ENCODE results near the gene HLCS. TPM values are rescaled to one million over a fixed set of nuclear protein-coding genes. Genes with fewer than 3 reads are reported as not detected.
"Not testable (repeated sequence)": the region's sequence is repeated elsewhere in the genome, so short reads cannot be mapped to it uniquely, and the experiment has no call there.

The HLCS gene
- total RNA-seq, 6 donors from 2014 or later = 15.3 to 34.6 (median 24.1) TPM

DNA sequence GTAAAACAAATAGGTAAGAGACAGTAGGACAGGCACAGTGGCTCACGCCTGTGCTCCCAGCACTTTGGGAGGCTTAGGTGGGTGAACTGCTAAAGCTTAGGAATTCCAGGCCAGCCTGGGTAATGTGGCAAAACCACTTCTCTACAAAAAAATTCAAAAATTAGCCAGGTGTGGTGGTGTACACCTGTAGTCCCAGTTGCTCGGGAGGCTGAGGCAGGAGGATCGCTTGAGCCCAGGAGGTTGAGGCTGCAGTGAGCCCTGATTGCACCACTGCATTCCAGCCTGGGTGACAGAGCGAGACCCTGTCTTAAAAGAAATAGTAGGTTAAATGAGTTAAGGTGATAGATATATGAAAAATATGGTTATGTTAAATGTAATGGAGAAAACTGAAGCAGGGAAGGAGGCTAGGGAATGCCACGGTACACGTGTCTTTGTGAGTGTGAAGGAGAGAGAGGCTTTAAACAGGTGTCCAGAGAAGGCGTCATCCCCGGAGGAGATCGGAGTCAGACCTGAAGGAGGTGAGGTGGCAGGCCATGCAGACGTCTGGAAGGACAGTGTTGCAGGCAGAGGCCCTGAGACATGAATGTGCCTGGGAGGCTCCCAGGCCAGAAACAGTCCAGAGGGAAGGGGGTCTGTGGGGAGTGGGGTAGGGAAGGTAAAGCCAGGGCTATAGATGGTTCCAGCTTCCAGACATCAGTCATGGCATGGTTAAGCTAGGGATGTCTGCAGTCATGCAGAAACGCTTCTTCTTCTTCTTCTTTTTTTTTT is 32.8 kb upstream of the HLCS start:
- DNase-seq = no peak

DNA sequence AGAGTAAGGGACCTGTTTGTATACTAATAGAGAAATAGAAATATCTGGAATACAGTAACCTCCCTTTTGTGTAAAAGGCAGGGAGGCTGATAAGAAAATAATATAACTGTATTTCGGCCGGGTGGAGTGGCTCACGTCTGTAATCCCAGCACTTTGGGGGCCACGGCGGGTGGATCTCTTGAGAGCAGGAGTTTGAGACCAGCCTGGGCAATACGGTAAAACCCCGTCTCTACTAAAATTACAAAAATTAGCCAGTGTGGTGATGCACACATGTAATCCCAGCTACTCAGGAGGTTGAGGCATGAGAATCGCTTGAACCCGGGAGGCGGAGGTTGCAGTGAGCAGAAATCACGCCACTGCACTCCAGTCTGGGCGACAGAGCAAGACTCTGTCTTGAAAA is 28.8 kb upstream of the HLCS start:
- not testable (repeated sequence) for H3K4me1 ChIP-seq; H3K9me3 ChIP-seq; DNase-seq; H3K36me3 ChIP-seq; H3K27ac ChIP-seq; H3K27me3 ChIP-seq; H3K4me3 ChIP-seq; ATAC-seq (ENCODE audit: low FRiP score in 2 of 2)
- 95 to 97% methylated on average over 12 of the region's 12 CpGs for WGBS, 2 donors

More for the DNA sequence above, 32.8 kb upstream of the HLCS start:
- ATAC-seq (ENCODE audit: low FRiP score in 2 of 2) = no peak
- H3K9me3 ChIP-seq = no peaks in the 10 kb centered on the region
- H3K36me3 ChIP-seq = no peaks in the 10 kb centered on the region
- no peak for TF ChIP-seq EP300 (IDR thresholded peaks at IDR 0.05)
- no peak for TF ChIP-seq POLR2AphosphoS5 (IDR thresholded peaks at IDR 0.05)
- TF ChIP-seq POLR2A (IDR thresholded peaks at IDR 0.05) = no peak
- TF ChIP-seq, protein P1, sequence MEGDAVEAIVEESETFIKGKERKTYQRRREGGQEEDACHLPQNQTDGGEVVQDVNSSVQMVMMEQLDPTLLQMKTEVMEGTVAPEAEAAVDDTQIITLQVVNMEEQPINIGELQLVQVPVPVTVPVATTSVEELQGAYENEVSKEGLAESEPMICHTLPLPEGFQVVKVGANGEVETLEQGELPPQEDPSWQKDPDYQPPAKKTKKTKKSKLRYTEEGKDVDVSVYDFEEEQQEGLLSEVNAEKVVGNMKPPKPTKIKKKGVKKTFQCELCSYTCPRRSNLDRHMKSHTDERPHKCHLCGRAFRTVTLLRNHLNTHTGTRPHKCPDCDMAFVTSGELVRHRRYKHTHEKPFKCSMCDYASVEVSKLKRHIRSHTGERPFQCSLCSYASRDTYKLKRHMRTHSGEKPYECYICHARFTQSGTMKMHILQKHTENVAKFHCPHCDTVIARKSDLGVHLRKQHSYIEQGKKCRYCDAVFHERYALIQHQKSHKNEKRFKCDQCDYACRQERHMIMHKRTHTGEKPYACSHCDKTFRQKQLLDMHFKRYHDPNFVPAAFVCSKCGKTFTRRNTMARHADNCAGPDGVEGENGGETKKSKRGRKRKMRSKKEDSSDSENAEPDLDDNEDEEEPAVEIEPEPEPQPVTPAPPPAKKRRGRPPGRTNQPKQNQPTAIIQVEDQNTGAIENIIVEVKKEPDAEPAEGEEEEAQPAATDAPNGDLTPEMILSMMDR (IDR thresholded peaks at IDR 0.05) = no peak
- H3K4me1 ChIP-seq = peaks cover 0 to 4% (median 1%) of the 10 kb centered on the region in 4 donors
- 91 to 94% methylated on average over 11 of the region's 11 CpGs for WGBS, 2 donors
- H3K27ac ChIP-seq = no peak overlapping the region
- H3K27me3 ChIP-seq = no peaks in the 10 kb centered on the region
- H3K4me3 ChIP-seq = no peak overlapping the region

DNA sequence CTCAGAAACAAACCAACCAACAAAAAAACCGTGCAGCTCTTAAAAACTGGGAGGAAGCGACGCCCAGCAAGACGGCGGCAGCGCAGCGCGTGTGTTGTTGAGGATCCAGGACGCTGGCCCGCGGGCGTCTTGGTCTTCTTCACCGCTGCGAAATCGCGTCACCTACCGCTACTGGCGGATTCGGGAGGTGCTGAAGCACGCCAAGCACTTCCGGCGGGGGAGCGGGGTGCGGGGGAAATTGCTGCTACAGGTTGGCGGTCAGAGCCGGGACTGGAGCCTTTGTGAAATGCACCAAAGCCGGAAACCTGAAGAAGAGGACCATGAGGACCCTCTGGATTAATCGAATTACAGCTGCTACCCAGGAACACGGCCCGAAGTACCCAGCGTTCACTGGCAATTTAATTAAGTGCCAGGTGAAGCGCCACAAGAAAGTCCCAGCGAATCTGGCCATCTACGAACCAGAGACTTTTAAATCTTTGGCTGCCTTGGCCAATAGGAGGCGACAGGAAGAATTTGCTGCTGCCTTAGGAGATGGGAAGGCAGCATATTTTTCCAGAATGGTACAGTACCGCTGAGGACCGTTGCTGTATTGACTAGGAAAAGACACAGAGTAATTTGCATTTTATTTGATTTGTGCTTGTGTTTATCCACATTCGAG is 28.2 kb upstream of the HLCS start:
- DNase-seq (peak in 1 of 2 donors; percentile 81), ATAC-seq (ENCODE audit: low FRiP score in 2 of 2) (no peak)
- H3K9me3 ChIP-seq = no peaks in the 10 kb centered on the region
- peaks cover 0 to 11% (median 5%) of the 10 kb centered on the region in 4 donors for H3K4me1 ChIP-seq
- WGBS, 2 donors = 35 to 53% methylated on average over 38 of the region's 38 CpGs
- no peaks in the 10 kb centered on the region for H3K27me3 ChIP-seq
- H3K4me3 ChIP-seq = peak overlapping the region in 1 of 4 donors; percentile 11
- H3K36me3 ChIP-seq = no peaks in the 10 kb centered on the region
- TF ChIP-seq POLR2AphosphoS5 (IDR thresholded peaks at IDR 0.05) (no peak), POLR2A (IDR thresholded peaks at IDR 0.05) (no peak), EP300 (IDR thresholded peaks at IDR 0.05) (no peak)
- TF ChIP-seq, protein P1 (IDR thresholded peaks at IDR 0.05) = no peak
- no peak overlapping the region for H3K27ac ChIP-seq

DNA sequence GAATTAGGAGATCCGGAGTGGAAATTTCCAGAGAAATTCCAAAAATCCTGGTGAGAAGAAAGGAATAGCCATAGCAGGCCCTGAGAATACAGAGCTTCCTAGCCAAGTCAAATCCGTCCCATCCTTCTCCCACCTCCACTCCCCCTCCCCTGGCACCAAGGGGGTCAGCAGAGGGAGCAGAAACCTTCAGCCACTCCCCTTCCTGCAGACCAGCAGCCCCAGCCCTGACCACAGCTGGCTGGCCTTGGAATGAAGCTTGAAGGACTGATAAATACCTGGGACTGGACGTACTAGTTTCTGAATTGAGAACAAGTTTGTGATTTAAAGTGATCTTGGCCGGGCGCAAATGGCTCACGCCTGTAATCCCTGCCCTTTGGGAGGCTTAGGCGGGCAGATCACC is 26.2 kb upstream of the HLCS start:
- no peaks in the 10 kb centered on the region for H3K27me3 ChIP-seq
- ATAC-seq (ENCODE audit: low FRiP score in 2 of 2) (no peak), DNase-seq (no peak)
- no peaks in the 10 kb centered on the region for H3K9me3 ChIP-seq
- whole genome bisulfite sequencing, 2 donors = 69 to 93% methylated on average over 7 of the region's 7 CpGs
- no peaks in the 10 kb centered on the region for H3K36me3 ChIP-seq
- TF ChIP-seq, protein P1 (IDR thresholded peaks at IDR 0.05) = no peak
- TF ChIP-seq EP300 (IDR thresholded peaks at IDR 0.05) = no peak
- no peak for TF ChIP-seq POLR2AphosphoS5 (IDR thresholded peaks at IDR 0.05)
- no peak for TF ChIP-seq POLR2A (IDR thresholded peaks at IDR 0.05)
- H3K4me1 ChIP-seq = peaks cover 0 to 11% (median 5%) of the 10 kb centered on the region in 4 donors
- no peak overlapping the region for H3K4me3 ChIP-seq
- no peak overlapping the region for H3K27ac ChIP-seq

DNA sequence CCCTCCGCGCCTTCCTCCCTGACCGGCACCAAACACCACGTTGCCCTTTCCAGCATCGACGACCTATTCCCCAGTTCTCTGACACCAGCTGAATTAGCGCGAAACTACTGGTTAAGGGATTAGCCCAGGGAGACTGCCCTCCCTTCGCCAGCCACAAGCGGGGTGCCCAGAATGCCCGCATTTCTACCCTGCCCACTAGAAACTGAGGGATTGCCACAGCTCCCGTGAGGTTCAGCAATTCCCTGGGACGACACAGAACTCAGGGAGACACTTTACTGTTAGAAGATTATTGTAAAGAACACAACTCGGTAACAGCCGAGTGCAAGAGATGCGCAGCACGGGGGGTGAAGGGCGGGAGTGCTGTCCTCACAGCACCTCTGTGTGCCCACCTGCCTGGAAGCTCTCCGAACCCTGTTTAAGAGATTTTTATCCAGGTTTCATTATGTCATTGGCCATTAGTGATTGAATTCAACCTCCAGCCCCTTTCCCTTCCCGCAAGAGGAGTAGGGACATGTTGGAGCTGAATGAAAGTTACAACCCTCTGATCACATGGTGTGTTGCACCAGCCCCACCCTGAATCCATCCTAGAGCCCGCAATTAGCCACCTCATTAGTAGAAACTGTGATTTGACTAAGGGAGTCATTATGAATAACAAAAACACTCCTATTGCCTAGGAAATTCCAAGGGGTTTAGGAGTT is 24.2 kb upstream of the HLCS start:
- H3K9me3 ChIP-seq = no peaks in the 10 kb centered on the region
- H3K36me3 ChIP-seq = no peaks in the 10 kb centered on the region
- no peaks in the 10 kb centered on the region for H3K27me3 ChIP-seq
- H3K4me3 ChIP-seq = peak overlapping the region in 3 of 4 donors; percentile 60 to 85 (median 63)
- WGBS, 2 donors = 67 to 80% methylated on average over 20 to 21 of the region's 21 CpGs
- DNase-seq (no peak), ATAC-seq (ENCODE audit: low FRiP score in 2 of 2) (no peak)
- no peak for TF ChIP-seq POLR2AphosphoS5 (IDR thresholded peaks at IDR 0.05)
- TF ChIP-seq, protein P1 (IDR thresholded peaks at IDR 0.05) = no peak
- no peak for TF ChIP-seq EP300 (IDR thresholded peaks at IDR 0.05)
- H3K4me1 ChIP-seq = peaks cover 0 to 11% (median 5%) of the 10 kb centered on the region in 4 donors
- peak overlapping the region; percentile 88 to 94 (median 92) for H3K27ac ChIP-seq
